K562 (cell line): Measurements from ENCODE around the gene DCAF6. TPM values are rescaled to one million over a fixed set of nuclear protein-coding genes. Genes with fewer than 3 reads are reported as not detected.
A peak's percentile ranks its signal among the peaks of the same experiment; 100 is the strongest.

ENCODE experiments used
- E2F8 ChIP-seq: fragments of 450-650 bp; IDR thresholded peaks from 2 replicates; pipeline ENCODE4 v1.7.1; 2018; ENCODE audit warnings: mild to moderate bottlenecking, low read depth; ENCODE audit not compliant: partially characterized antibody
- ERF ChIP-seq: fragments of 450-650 bp; formaldehyde crosslinking; IDR thresholded peaks from 2 replicates; pipeline ENCODE4 v1.4.0; 2020; ENCODE audit warnings: mild to moderate bottlenecking, mixed read lengths
- FIP1L1 ChIP-seq: fragments of 200-400 bp; formaldehyde crosslinking; IDR thresholded peaks from 2 replicates; pipeline ENCODE4 v1.6.1; 2018; ENCODE audit warnings: mild to moderate bottlenecking, low read depth, low read length; ENCODE audit not compliant: poor library complexity, severe bottlenecking
- HNRNPL ChIP-seq: fragments of 200-400 bp; formaldehyde crosslinking; IDR thresholded peaks from 2 replicates; pipeline ENCODE4 v1.6.1; 2017; ENCODE audit warnings: low read depth, mild to moderate bottlenecking, low read length
- KLF13 ChIP-seq: fragments of 450-650 bp; IDR thresholded peaks from 2 replicates; pipeline ENCODE4 v1.6.1; 2016; ENCODE audit warnings: missing genetic modification characterization, low read depth, mild to moderate bottlenecking, missing compliant biosample characterization, moderate library complexity, borderline replicate concordance
- MECOM ChIP-seq: fragments of 250-450 bp; sonication (Bioruptor Pico); IDR thresholded peaks from 2 replicates; pipeline ENCODE4 v1.8.0; 2022; ENCODE audit warnings: inconsistent platforms
- POLR2H ChIP-seq: IDR thresholded peaks from 2 replicates; pipeline ENCODE4 v1.6.1; 2016; ENCODE audit warnings: missing genetic modification characterization, low read depth, mild to moderate bottlenecking, control low read depth, missing compliant biosample characterization, moderate library complexity
- STAT6 ChIP-seq: sonication (generic); formaldehyde crosslinking; IDR thresholded peaks from 2 replicates; pipeline ENCODE4 v1.8.1; 2023; ENCODE audit warnings: mild to moderate bottlenecking, missing genetic modification reagents
- VEZF1 ChIP-seq: fragments of 200-800 bp; sonication (Bioruptor generic); IDR thresholded peaks from 2 replicates; pipeline ENCODE4 v1.6.1; 2017; ENCODE audit warnings: missing genetic modification characterization, missing compliant biosample characterization
- ZBTB43 ChIP-seq: sonication (generic); formaldehyde crosslinking; IDR thresholded peaks from 2 replicates; pipeline ENCODE4 v1.8.0; 2023; ENCODE audit warnings: mild to moderate bottlenecking, missing genetic modification reagents
- ZNF398 ChIP-seq: fragments of 250-450 bp; sonication (Bioruptor Pico); IDR thresholded peaks from 2 replicates; pipeline ENCODE4 v1.8.0; 2021; ENCODE audit warnings: moderate library complexity, mild to moderate bottlenecking, inconsistent platforms
- ZNF445 ChIP-seq: fragments of 250-450 bp; sonication (Bioruptor Pico); IDR thresholded peaks from 2 replicates; pipeline ENCODE4 v1.4.0; 2020; ENCODE audit warnings: low read depth, mild to moderate bottlenecking, moderate library complexity
- ZNF584 ChIP-seq: fragments of 200-800 bp; sonication (Bioruptor generic); IDR thresholded peaks from 2 replicates; pipeline ENCODE4 v1.6.1; 2016; ENCODE audit warnings: low read depth, mild to moderate bottlenecking, missing genetic modification characterization, missing compliant biosample characterization
- polyA plus RNA-seq, 8 experiments: library from polyadenylated mRNA; depleted of rRNA in 4 of 8; stranded (reverse) in 5 of 8; unstranded in 3 of 8; fragments of >200 nt; fragmentation: Nextera tagmentation in 2 of 8; fragmentation: Illumina TruSeq in 1 of 8; extraction: Ambion mirVana in 2 of 8; extraction: Trizol in 1 of 8; gene quantifications; 2 replicates each; pipeline versions ENCODE4 v1.2.1 to v1.2.3, GENCODE V29; 2011 to 2014; ENCODE audit warnings: inconsistent platforms in 1 of 8, missing spikeins in 1 of 8
- total RNA-seq, 7 experiments: library from RNA; depleted of rRNA in 6 of 7; stranded (reverse); fragments of >200 nt in 6 of 7; fragmentation: Illumina TruSeq in 2 of 7; extraction: Trizol in 2 of 7; gene quantifications; 2 replicates each; pipeline versions ENCODE4 v1.2.1 to v1.2.3, GENCODE V29; 2011 to 2021; ENCODE audit warnings: low replicate concordance in 1 of 7

The DCAF6 gene
- total and polyA plus RNA-seq, 9 of the 15 experiments (the other 6 are each of a cell fraction or from before 2014, with no cell fraction given), result 19.1 to 102 (median 46.3) TPM

- TF ChIP-seq ZNF398 (CRISPR knock-in tag), result no peak
- peak; percentile 89 for TF ChIP-seq FIP1L1
- TF ChIP-seq ZNF445 (CRISPR knock-in tag), result no peak
- TF ChIP-seq ERF, result peak; percentile 34; the same call in 1 of the 2 replicates
- TF ChIP-seq ZNF584 (CRISPR knock-in tag), result no peak
- TF ChIP-seq HNRNPL, result peak; percentile 91; the same call in 1 of the 2 replicates
- no peak for TF ChIP-seq E2F8
- TF ChIP-seq POLR2H (tag), result no peak
- TF ChIP-seq STAT6, result no peak
- TF ChIP-seq VEZF1 (CRISPR knock-in tag), result no peak
- peak; percentile 21; the same call in 1 of the 2 replicates for TF ChIP-seq ZBTB43 (CRISPR knock-in tag)
- 0 out of 2 replicates have a peak, but pooled peaks have one; percentile 9 for TF ChIP-seq KLF13 (tag)
- TF ChIP-seq MECOM, result 0 out of 2 replicates have a peak, but pooled peaks have one; percentile 4
Observed at GRCh38 chr1:167935216-167936067, 1.0 kb upstream of the DCAF6 start (continued).
